ENCODE data around the gene C3.
"Not testable (repeated sequence)": the region's sequence is repeated elsewhere in the genome, so short reads cannot be mapped to it uniquely, and the experiment has no call there.

C3 gene

DNA sequence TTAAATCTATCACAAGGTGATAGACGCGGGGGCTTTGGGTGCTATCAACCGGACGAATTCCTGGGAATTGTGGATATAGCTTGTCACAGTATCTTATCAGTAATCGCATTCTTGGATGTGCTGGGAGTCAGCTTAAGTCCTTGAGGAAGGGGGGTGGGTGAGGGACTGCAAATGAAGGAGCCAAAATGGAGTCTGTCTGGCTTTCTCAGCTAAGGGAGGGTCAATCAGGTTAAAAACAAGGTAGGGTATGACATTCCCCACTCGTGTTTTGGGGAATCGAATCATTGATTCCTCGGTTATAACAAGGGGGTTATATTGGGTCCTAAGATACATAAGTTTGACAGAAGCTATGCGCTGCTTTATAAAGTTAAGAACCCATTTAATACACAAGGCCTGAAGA lies 64.1 kb downstream of the C3 start:
- DNase-seq, result not testable (repeated sequence)

DNA sequence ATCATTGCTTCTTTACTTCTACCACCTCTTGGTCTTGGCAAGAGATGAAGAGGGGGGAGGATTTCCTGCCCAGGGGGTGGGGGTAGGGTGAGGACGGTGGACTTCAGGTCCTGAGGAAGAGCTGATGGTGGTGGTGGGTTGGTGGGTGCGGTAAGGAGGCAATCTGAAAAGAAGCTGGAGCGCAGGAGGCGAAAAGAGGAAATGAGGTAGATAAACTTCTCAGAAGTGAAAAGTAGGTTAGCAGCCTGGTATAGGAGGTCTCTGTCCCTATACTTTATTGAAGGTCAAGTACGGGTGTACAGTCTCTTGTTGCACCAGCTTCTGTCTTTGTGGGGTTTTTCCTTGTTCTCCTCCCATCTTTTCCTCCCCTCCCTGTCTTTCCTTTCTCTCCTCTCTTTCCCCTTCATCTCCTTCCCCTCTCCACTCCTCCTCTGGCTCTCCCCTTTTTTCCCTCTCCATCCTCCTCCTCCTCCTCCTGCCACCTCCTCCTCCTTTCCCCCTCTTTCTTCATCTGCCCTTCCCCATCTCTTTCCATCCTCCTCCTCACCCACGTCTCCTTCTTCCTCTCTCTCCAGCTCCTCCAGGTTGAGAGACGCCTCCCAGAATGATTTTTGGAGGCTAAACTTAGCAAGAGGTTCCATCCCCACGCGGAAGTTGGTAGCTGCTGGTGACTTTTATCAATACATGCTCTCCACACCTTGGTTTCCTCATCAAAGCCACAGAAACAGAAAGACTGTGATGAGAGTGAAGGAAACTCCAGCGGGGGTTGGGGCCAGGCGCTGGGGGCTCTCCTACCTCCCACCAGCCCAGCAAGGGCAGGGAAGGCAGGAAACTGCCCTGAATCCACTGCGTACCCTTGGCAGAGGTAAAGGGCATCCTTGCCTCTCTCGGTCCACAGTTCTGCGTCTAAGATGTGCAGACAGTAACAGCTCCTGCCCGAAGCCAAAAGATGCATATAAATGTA lies 65.8 kb downstream of the C3 start:
- no peak for DNase-seq

- no peak for DNase-seq
Measured at GRCh38 chr19:6652805-6653094, 67.7 kb downstream of the C3 start.

GRCh38 chr19:6651965-6652804 lies 68.3 kb downstream of the C3 start:
- no peak for DNase-seq

GRCh38 chr19:6649185-6649584 lies 71.3 kb downstream of the C3 start:
- DNase-seq, result no peak

DNA sequence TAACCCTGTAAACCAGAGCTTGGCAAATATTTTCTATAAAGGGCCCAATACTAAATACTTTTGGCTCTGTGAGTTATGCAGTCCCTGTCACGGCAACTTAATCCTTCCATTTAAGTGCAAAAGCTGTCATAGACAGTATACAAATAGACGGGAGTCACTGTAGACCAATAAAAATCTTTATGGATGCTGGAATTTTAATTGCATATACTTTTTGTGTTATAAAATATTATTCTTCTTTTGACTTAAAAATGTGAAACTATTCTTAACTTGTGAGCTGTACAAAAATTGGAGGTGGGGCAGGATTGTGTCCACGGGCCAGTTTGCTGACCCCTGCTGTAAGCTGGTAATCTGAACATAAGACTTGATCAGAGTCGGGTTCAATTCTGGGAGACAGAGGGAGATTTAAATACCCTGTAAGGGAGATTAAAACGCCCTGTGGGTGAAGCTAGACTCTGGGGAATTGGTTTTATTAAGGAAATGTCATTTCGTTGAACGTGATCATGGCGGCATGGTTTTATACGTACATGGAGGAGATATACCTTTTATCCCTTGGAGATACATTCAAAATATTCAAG lies 72.2 kb downstream of the C3 start:
- no peak for DNase-seq

DNA sequence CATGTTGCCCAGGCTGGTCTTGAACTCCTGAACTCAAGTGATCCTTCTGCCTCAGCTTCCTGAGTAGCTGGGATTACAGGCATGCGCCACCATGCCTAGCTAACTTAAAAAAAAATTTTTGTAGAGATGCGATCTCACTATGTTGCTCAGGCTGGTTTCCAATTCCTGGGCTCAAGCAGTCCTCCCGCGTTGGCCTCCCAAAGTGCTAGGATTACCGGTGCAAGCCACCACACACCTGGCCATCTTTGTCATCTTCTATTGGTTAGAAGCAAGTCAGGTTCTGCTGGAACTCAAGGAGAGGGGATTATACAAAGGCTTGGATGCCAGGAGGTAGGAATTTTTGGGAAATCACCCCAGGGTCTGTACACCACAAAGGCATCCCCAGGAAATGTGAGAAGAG lies 75.7 kb downstream of the C3 start:
- DNase-seq, result no peak

DNA sequence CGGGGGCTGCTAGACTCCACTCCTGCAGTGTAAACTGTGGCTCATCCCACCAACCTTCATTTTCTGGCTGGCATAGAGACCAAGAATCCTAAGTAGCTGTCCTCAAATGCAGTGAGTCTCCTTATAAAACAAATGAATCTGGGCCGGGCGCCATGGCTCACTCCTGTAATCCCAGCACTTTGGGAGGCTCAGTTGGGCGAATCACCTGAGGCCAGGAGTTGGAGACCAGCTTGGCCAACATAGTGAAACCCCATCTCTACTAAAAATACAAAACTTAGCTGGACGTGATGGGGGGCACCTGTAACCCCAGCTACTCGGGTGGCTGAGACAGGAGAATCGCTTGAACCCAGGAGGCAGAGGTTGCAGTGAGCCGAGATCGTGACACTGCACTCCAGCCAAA lies 80.1 kb downstream of the C3 start:
- DNase-seq, result not testable (repeated sequence)

DNA sequence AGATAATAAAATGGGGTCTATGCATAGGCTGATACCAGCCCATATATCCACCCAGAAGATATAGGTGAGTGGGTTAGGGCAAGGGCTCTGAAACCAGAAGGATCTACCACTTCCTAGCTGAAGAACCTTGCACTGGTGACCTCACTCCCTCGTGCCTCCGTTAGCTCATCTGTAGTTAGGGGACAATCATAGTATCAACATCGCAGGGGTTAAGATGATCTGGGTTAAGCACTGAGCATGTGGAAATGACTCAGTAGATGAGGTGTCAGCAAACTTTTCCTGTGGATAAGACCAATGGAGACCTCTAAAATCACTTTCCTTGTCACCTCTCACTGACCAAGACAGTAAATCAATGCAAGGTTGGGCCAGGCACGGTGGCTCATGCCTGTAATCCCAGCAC lies 81.0 kb downstream of the C3 start:
- DNase-seq, result peak; percentile 13

- DNase-seq, result not testable (repeated sequence)
Measured at GRCh38 chr19:6633456-6633813, 87.0 kb downstream of the C3 start.

- DNase-seq, result peak; percentile 45
Measured at GRCh38 chr19:6632747-6633455, 87.5 kb downstream of the C3 start.

GRCh38 chr19:6632002-6632621 lies 88.3 kb downstream of the C3 start:
- peak; percentile 39 for DNase-seq

All from NCI-H226 (cell line).